Measurements from ENCODE around the gene MPP2. TPM values are rescaled to one million over a fixed set of nuclear protein-coding genes. Genes with fewer than 3 reads are reported as not detected.

The MPP2 gene
- polyA plus RNA-seq, 1 donor from 2014 or later, result 25.5 TPM

GRCh38 chr17:43848601-43849000 lies 58.7 kb downstream of the MPP2 start:
- Histone ChIP-seq H3K9me3 (ENCODE audit: low read length) (no peaks in the 10 kb centered on the region), H4K20me1 (ENCODE audit: insufficient read depth) (no peaks in the 10 kb centered on the region), H3K36me3 (ENCODE audit: insufficient read depth, low read length) (no peaks in the 10 kb centered on the region)

GRCh38 chr17:43846963-43847371 lies 60.4 kb downstream of the MPP2 start, which contains the start of gene CD300LG:
TSS of gene CD300LG (plus strand) at chr17:43847176. CDS start at chr17:43847217, 41 bp downstream.
- Histone ChIP-seq H3K9ac (ENCODE audit: low read length) (no peak within 1 kb of the TSS), H2AFZ (ENCODE audit: low read depth, low read length) (no peak within 1 kb of the TSS), H3K4me3 (ENCODE audit: low read length) (no peak within 1 kb of the TSS)
- TF ChIP-seq RAD21 (conservative IDR thresholded peaks at IDR 0.05), result no peak
- TF ChIP-seq EP300 (conservative IDR thresholded peaks at IDR 0.05; ENCODE audit: poor library complexity, severe bottlenecking), result no peak
- TF ChIP-seq SMC3 (conservative IDR thresholded peaks at IDR 0.05; ENCODE audit: poor library complexity), result no peak
- TF ChIP-seq POLR2AphosphoS5 (IDR thresholded peaks at IDR 0.05), result no peak
- no peak for TF ChIP-seq EZH2 (IDR thresholded peaks at IDR 0.05; ENCODE audit: borderline replicate concordance, insufficient read depth, low read length, poor library complexity, severe bottlenecking)
- no peak for TF ChIP-seq TAF1 (IDR thresholded peaks at IDR 0.05; ENCODE audit: low read depth)
- TF ChIP-seq MXI1 (conservative IDR thresholded peaks at IDR 0.05; ENCODE audit: poor library complexity, severe bottlenecking), result no peak
- no peak for TF ChIP-seq REST (IDR thresholded peaks at IDR 0.05; ENCODE audit: borderline replicate concordance)

More at GRCh38 chr17:43848601-43849000, 58.7 kb downstream of the MPP2 start:
- no peaks in the 10 kb centered on the region for H3K79me2 ChIP-seq (replicated peaks; ENCODE audit: insufficient read depth, low read length)
- H3K4me3 ChIP-seq (ENCODE audit: low read length), result no peak overlapping the region
- no peaks in the 10 kb centered on the region for H3F3A ChIP-seq (ENCODE audit: insufficient read depth, low read length, poor library complexity, severe bottlenecking)
- H3K4me2 ChIP-seq (ENCODE audit: low read length), result no peak overlapping the region
- H3K9ac ChIP-seq (ENCODE audit: low read length), result no peak overlapping the region
- H3K27me3 ChIP-seq (ENCODE audit: insufficient read depth, low read depth, low read length), result no peaks in the 10 kb centered on the region
- H3K9me2 ChIP-seq (ENCODE audit: insufficient read depth, low read length), result no peaks in the 10 kb centered on the region
- H2AFZ ChIP-seq (ENCODE audit: low read depth, low read length), result no peak overlapping the region
- no peak overlapping the region for H3K27ac ChIP-seq (ENCODE audit: low read length)
- no peak for TF ChIP-seq RAD21 (conservative IDR thresholded peaks at IDR 0.05)
- TF ChIP-seq MXI1 (conservative IDR thresholded peaks at IDR 0.05; ENCODE audit: poor library complexity, severe bottlenecking), result no peak
- TF ChIP-seq CTCF (IDR thresholded peaks at IDR 0.05; ENCODE audit: poor library complexity, severe bottlenecking), result no peak
- no peak for TF ChIP-seq REST (IDR thresholded peaks at IDR 0.05; ENCODE audit: borderline replicate concordance)
- TF ChIP-seq EP300 (conservative IDR thresholded peaks at IDR 0.05; ENCODE audit: poor library complexity, severe bottlenecking), result no peak
- no peak for TF ChIP-seq POLR2AphosphoS5 (IDR thresholded peaks at IDR 0.05)
- no peak for TF ChIP-seq TAF1 (IDR thresholded peaks at IDR 0.05; ENCODE audit: low read depth)
- TF ChIP-seq SMC3 (conservative IDR thresholded peaks at IDR 0.05; ENCODE audit: poor library complexity), result no peak
- no peak for TF ChIP-seq EZH2 (IDR thresholded peaks at IDR 0.05; ENCODE audit: borderline replicate concordance, insufficient read depth, low read length, poor library complexity, severe bottlenecking)

More at GRCh38 chr17:43846963-43847371, 60.4 kb downstream of the MPP2 start, which contains the start of gene CD300LG:
- no peaks in the 10 kb centered on the region for H3K9me3 ChIP-seq (ENCODE audit: low read length)
- no peak within 1 kb of the TSS for H3K27ac ChIP-seq (ENCODE audit: low read length)
- no peaks in the 10 kb centered on the region for H3K79me2 ChIP-seq (replicated peaks; ENCODE audit: insufficient read depth, low read length)
- no peaks in the 10 kb centered on the region for H3K36me3 ChIP-seq (ENCODE audit: insufficient read depth, low read length)
- H3K27me3 ChIP-seq (ENCODE audit: insufficient read depth, low read depth, low read length), result no peaks in the 10 kb centered on the region
- H3K9me2 ChIP-seq (ENCODE audit: insufficient read depth, low read length), result no peaks in the 10 kb centered on the region
- no peaks in the 10 kb centered on the region for H3F3A ChIP-seq (ENCODE audit: insufficient read depth, low read length, poor library complexity, severe bottlenecking)
- no peak within 1 kb of the TSS for H3K4me2 ChIP-seq (ENCODE audit: low read length)
- H4K20me1 ChIP-seq (ENCODE audit: insufficient read depth), result no peaks in the 10 kb centered on the region
